ENCODE measurements around the gene RGPD8.
"Not testable (repeated sequence)": the region's sequence is repeated elsewhere in the genome, so short reads cannot be mapped to it uniquely, and the experiment has no call there.

RGPD8 gene

GRCh38 chr2:112354335-112354734 lies 79.1 kb downstream of the RGPD8 start:
- H3K9me3 ChIP-seq (ENCODE audit: insufficient read depth, low read depth, low read length), result not testable (repeated sequence)

GRCh38 chr2:112352809-112353603 lies 80.4 kb downstream of the RGPD8 start:
- H2BK12ac ChIP-seq (ENCODE audit: low read length); H3K9me3 ChIP-seq (ENCODE audit: insufficient read depth, low read depth, low read length); H3K9ac ChIP-seq (ENCODE audit: low read length); H3K79me1 ChIP-seq (ENCODE audit: low read length); DNase-seq; H3K18ac ChIP-seq (ENCODE audit: low read length); H2BK120ac ChIP-seq (ENCODE audit: insufficient read depth, low read length, poor library complexity); H2AK5ac ChIP-seq (ENCODE audit: low read length); H4K8ac ChIP-seq (ENCODE audit: low read depth, low read length); H3K14ac ChIP-seq (ENCODE audit: low read length); H3K27me3 ChIP-seq (ENCODE audit: insufficient read depth, low read length); H3K36me3 ChIP-seq (ENCODE audit: control insufficient read depth in 1 of 2, insufficient read depth in 2 of 2, low read length in 2 of 2); H4K91ac ChIP-seq (ENCODE audit: low read depth, low read length); H2AFZ ChIP-seq (ENCODE audit: insufficient read depth, low read length, poor library complexity); H3K27ac ChIP-seq (ENCODE audit: low read depth, low read length); H4K12ac ChIP-seq (ENCODE audit: low read depth, low read length); H3K4ac ChIP-seq (ENCODE audit: low read depth, low read length); H3K4me1 ChIP-seq (ENCODE audit: control insufficient read depth in 1 of 2, insufficient read depth in 2 of 2, low read length in 2 of 2); H3K79me2 ChIP-seq (ENCODE audit: control insufficient read depth, insufficient read depth, low read length, poor library complexity); H3K4me2 ChIP-seq (ENCODE audit: low read length); H2BK5ac ChIP-seq (ENCODE audit: low read depth, low read length, poor library complexity); H3K4me3 ChIP-seq (ENCODE audit: low read depth, low read length); H3K23ac ChIP-seq (ENCODE audit: low read length): not testable (repeated sequence)
- no CpG with 5 or more reads among the region's 25 CpGs for WGBS (ENCODE audit: extremely low coverage, insufficient coverage, insufficient read length)

More at GRCh38 chr2:112354335-112354734, 79.1 kb downstream of the RGPD8 start:
- H3K4me2 ChIP-seq (ENCODE audit: low read length); H3K9ac ChIP-seq (ENCODE audit: low read length); H3K4ac ChIP-seq (ENCODE audit: low read depth, low read length); H4K91ac ChIP-seq (ENCODE audit: low read depth, low read length); H3K79me1 ChIP-seq (ENCODE audit: low read length); H2AFZ ChIP-seq (ENCODE audit: insufficient read depth, low read length, poor library complexity); H3K27ac ChIP-seq (ENCODE audit: low read depth, low read length); H2BK120ac ChIP-seq (ENCODE audit: insufficient read depth, low read length, poor library complexity); H3K27me3 ChIP-seq (ENCODE audit: insufficient read depth, low read length); H3K14ac ChIP-seq (ENCODE audit: low read length); H2BK5ac ChIP-seq (ENCODE audit: low read depth, low read length, poor library complexity); H3K4me1 ChIP-seq (ENCODE audit: control insufficient read depth in 1 of 2, insufficient read depth in 2 of 2, low read length in 2 of 2); H3K23ac ChIP-seq (ENCODE audit: low read length); H2BK12ac ChIP-seq (ENCODE audit: low read length); H3K36me3 ChIP-seq (ENCODE audit: control insufficient read depth in 1 of 2, insufficient read depth in 2 of 2, low read length in 2 of 2); H2AK5ac ChIP-seq (ENCODE audit: low read length); H4K8ac ChIP-seq (ENCODE audit: low read depth, low read length); DNase-seq; H3K79me2 ChIP-seq (ENCODE audit: control insufficient read depth, insufficient read depth, low read length, poor library complexity); H3K4me3 ChIP-seq (ENCODE audit: low read depth, low read length); H3K18ac ChIP-seq (ENCODE audit: low read length); H4K12ac ChIP-seq (ENCODE audit: low read depth, low read length): not testable (repeated sequence)
- no CpG with 5 or more reads among the region's 2 CpGs for WGBS (ENCODE audit: extremely low coverage, insufficient coverage, insufficient read length)

GRCh38 chr2:112352292-112352691 lies 81.2 kb downstream of the RGPD8 start:
- H3K4me1 ChIP-seq (ENCODE audit: control insufficient read depth in 1 of 2, insufficient read depth in 2 of 2, low read length in 2 of 2); H3K9me3 ChIP-seq (ENCODE audit: insufficient read depth, low read depth, low read length); H4K12ac ChIP-seq (ENCODE audit: low read depth, low read length); H2AFZ ChIP-seq (ENCODE audit: insufficient read depth, low read length, poor library complexity); H3K23ac ChIP-seq (ENCODE audit: low read length); H3K27ac ChIP-seq (ENCODE audit: low read depth, low read length); H3K9ac ChIP-seq (ENCODE audit: low read length); H2BK120ac ChIP-seq (ENCODE audit: insufficient read depth, low read length, poor library complexity); H3K4ac ChIP-seq (ENCODE audit: low read depth, low read length); H2AK5ac ChIP-seq (ENCODE audit: low read length); H3K27me3 ChIP-seq (ENCODE audit: insufficient read depth, low read length); H3K14ac ChIP-seq (ENCODE audit: low read length); H4K8ac ChIP-seq (ENCODE audit: low read depth, low read length); H4K91ac ChIP-seq (ENCODE audit: low read depth, low read length); H3K79me2 ChIP-seq (ENCODE audit: control insufficient read depth, insufficient read depth, low read length, poor library complexity); H3K18ac ChIP-seq (ENCODE audit: low read length); H2BK12ac ChIP-seq (ENCODE audit: low read length); H2BK5ac ChIP-seq (ENCODE audit: low read depth, low read length, poor library complexity); H3K79me1 ChIP-seq (ENCODE audit: low read length); H3K36me3 ChIP-seq (ENCODE audit: control insufficient read depth in 1 of 2, insufficient read depth in 2 of 2, low read length in 2 of 2); H3K4me2 ChIP-seq (ENCODE audit: low read length); H3K4me3 ChIP-seq (ENCODE audit: low read depth, low read length); DNase-seq: not testable (repeated sequence)
- no CpG with 5 or more reads among the region's 2 CpGs for WGBS (ENCODE audit: extremely low coverage, insufficient coverage, insufficient read length)

GRCh38 chr2:112345030-112346027 lies 88.1 kb downstream of the RGPD8 start:
- H3K14ac ChIP-seq (ENCODE audit: low read length), result no peak overlapping the region
- H3K79me1 ChIP-seq (ENCODE audit: low read length), result no peaks in the 10 kb centered on the region
- H3K79me2 ChIP-seq (ENCODE audit: control insufficient read depth, insufficient read depth, low read length, poor library complexity), result no peaks in the 10 kb centered on the region
- no peak overlapping the region for H3K23ac ChIP-seq (ENCODE audit: low read length)
- H4K91ac ChIP-seq (ENCODE audit: low read depth, low read length), result no peak overlapping the region
- WGBS (ENCODE audit: extremely low coverage, insufficient coverage, insufficient read length), result no CpG with 5 or more reads among the region's 30 CpGs
- DNase-seq, result peak; percentile 21 to 44
- H3K9me3 ChIP-seq (ENCODE audit: insufficient read depth, low read depth, low read length), result peaks cover 8% of the 10 kb centered on the region
- no peaks in the 10 kb centered on the region for H3K27me3 ChIP-seq (ENCODE audit: insufficient read depth, low read length)
- no peak overlapping the region for H3K4ac ChIP-seq (ENCODE audit: low read depth, low read length)
- H3K27ac ChIP-seq (ENCODE audit: low read depth, low read length), result no peak overlapping the region
- H3K9ac ChIP-seq (ENCODE audit: low read length), result peak overlapping the region; percentile 12
- no peak overlapping the region for H4K12ac ChIP-seq (ENCODE audit: low read depth, low read length)
- no peak overlapping the region for H3K4me3 ChIP-seq (ENCODE audit: low read depth, low read length)
- no peak overlapping the region for H2BK12ac ChIP-seq (ENCODE audit: low read length)
- no peak overlapping the region for H3K4me2 ChIP-seq (ENCODE audit: low read length)
- no peaks in the 10 kb centered on the region for H3K36me3 ChIP-seq (ENCODE audit: control insufficient read depth in 1 of 2, insufficient read depth in 2 of 2, low read length in 2 of 2)
- no peak overlapping the region for H4K8ac ChIP-seq (ENCODE audit: low read depth, low read length)
- H2AFZ ChIP-seq (ENCODE audit: insufficient read depth, low read length, poor library complexity), result no peak overlapping the region
- no peak overlapping the region for H2BK5ac ChIP-seq (ENCODE audit: low read depth, low read length, poor library complexity)
- no peak overlapping the region for H3K18ac ChIP-seq (ENCODE audit: low read length)
- no peak overlapping the region for H2BK120ac ChIP-seq (ENCODE audit: insufficient read depth, low read length, poor library complexity)
- no peaks in the 10 kb centered on the region for H3K4me1 ChIP-seq (ENCODE audit: control insufficient read depth in 1 of 2, insufficient read depth in 2 of 2, low read length in 2 of 2)
- H2AK5ac ChIP-seq (ENCODE audit: low read length), result no peak overlapping the region
